ENCODE data around the gene DNAJB2. TPM values are rescaled to one million over a fixed set of nuclear protein-coding genes. Genes with fewer than 3 reads are reported as not detected.

The DNAJB2 gene
- total RNA-seq, 2 experiments from 2014 or later, result 49.9 to 58.7 TPM

- intact Hi-C loops (cut with micrococcal nuclease; ENCODE audit: unreplicated experiment), result no loop called here
- no peak for DNase-seq (ENCODE audit: low spot score)
- H3K9me3 ChIP-seq (ENCODE audit: low read length), result no peaks in the 10 kb centered on the region
- no peak for TF ChIP-seq EZH2phosphoT487 (IDR thresholded peaks at IDR 0.05; ENCODE audit: borderline replicate concordance, low read depth, low read length)
- TF ChIP-seq, protein P1, sequence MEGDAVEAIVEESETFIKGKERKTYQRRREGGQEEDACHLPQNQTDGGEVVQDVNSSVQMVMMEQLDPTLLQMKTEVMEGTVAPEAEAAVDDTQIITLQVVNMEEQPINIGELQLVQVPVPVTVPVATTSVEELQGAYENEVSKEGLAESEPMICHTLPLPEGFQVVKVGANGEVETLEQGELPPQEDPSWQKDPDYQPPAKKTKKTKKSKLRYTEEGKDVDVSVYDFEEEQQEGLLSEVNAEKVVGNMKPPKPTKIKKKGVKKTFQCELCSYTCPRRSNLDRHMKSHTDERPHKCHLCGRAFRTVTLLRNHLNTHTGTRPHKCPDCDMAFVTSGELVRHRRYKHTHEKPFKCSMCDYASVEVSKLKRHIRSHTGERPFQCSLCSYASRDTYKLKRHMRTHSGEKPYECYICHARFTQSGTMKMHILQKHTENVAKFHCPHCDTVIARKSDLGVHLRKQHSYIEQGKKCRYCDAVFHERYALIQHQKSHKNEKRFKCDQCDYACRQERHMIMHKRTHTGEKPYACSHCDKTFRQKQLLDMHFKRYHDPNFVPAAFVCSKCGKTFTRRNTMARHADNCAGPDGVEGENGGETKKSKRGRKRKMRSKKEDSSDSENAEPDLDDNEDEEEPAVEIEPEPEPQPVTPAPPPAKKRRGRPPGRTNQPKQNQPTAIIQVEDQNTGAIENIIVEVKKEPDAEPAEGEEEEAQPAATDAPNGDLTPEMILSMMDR (conservative IDR thresholded peaks at IDR 0.05; ENCODE audit: low read length), result no peak
- CTCF ChIA-PET (ENCODE audit: unreplicated experiment), result no interaction called here
- no peaks in the 10 kb centered on the region for H3K9me2 ChIP-seq (ENCODE audit: insufficient read depth, low read length)
- no peaks in the 10 kb centered on the region for H3K4me1 ChIP-seq (ENCODE audit: insufficient read depth, low read length, poor library complexity, severe bottlenecking)
- no peaks in the 10 kb centered on the region for H3K79me2 ChIP-seq (ENCODE audit: insufficient read depth, low read depth, low read length)
- no peak overlapping the region for H2AFZ ChIP-seq (ENCODE audit: low read length)
- no peaks in the 10 kb centered on the region for H3K36me3 ChIP-seq (ENCODE audit: insufficient read depth, low read length)
- H3K27ac ChIP-seq (ENCODE audit: low read depth, low read length, poor library complexity, severe bottlenecking), result no peak overlapping the region
- BruUV-seq (replicated peaks), result no TSS peak
- no peak overlapping the region for H3K4me2 ChIP-seq (ENCODE audit: low read length)
- POLR2A ChIA-PET, result interaction anchor here (0.6 to 1.1 kb wide), 2 partner anchors 11 to 834 kb away, joined by 3 read pairs; no protein-coding TSS in a partner anchor
- H3K4me3 ChIP-seq (ENCODE audit: low read depth, low read length, poor library complexity, severe bottlenecking), result no peak overlapping the region
- no peaks in the 10 kb centered on the region for H4K20me1 ChIP-seq (ENCODE audit: insufficient read depth, low read length)
Measured at GRCh38 chr2:219314804-219315468, 35.8 kb downstream of the DNAJB2 start.

DNA sequence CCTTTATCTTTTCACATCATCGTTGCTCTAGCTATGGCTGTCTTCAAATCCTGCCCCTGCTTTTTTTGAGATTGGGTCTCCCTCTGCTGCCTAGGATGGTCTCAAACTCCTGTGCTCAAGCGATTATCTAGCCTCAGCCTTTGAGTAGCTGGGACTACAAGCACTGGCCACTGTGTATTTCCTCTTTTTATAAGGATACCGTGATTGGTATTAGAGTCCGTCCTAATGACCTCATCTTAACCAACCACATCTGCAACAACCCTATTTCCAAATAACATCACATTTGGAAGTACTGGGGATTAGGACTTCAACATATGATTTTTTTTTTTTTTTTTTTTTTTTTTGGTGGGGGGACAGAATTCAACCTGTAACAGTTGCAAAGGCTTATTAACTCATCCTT lies 44.3 kb downstream of the DNAJB2 start:
- Histone ChIP-seq H3K36me3 (ENCODE audit: insufficient read depth, low read length) (no peaks in the 10 kb centered on the region), H3K27ac (ENCODE audit: low read depth, low read length, poor library complexity, severe bottlenecking) (no peak overlapping the region), H3K4me1 (ENCODE audit: insufficient read depth, low read length, poor library complexity, severe bottlenecking) (peaks cover 3% of the 10 kb centered on the region), H2AFZ (ENCODE audit: low read length) (no peak overlapping the region), H4K20me1 (ENCODE audit: insufficient read depth, low read length) (no peaks in the 10 kb centered on the region), H3K79me2 (ENCODE audit: insufficient read depth, low read depth, low read length) (no peaks in the 10 kb centered on the region), H3K9me2 (ENCODE audit: insufficient read depth, low read length) (no peaks in the 10 kb centered on the region), H3K9me3 (ENCODE audit: low read length) (no peaks in the 10 kb centered on the region), H3K4me2 (ENCODE audit: low read length) (no peak overlapping the region), H3K4me3 (ENCODE audit: low read depth, low read length, poor library complexity, severe bottlenecking) (no peak overlapping the region)
- DNase-seq (ENCODE audit: low spot score), result no peak
- intact Hi-C loops (cut with micrococcal nuclease; ENCODE audit: unreplicated experiment), result no loop called here
- no TSS peak for BruUV-seq (replicated peaks)
- no peak for TF ChIP-seq EZH2phosphoT487 (IDR thresholded peaks at IDR 0.05; ENCODE audit: borderline replicate concordance, low read depth, low read length)
- TF ChIP-seq, protein P1 (conservative IDR thresholded peaks at IDR 0.05; ENCODE audit: low read length), result no peak
- CTCF ChIA-PET (ENCODE audit: unreplicated experiment), result interaction anchor here (0.8 kb wide), 1 partner anchor 204 kb away, joined by 3 read pairs; no protein-coding TSS in a partner anchor
- POLR2A ChIA-PET, result interaction anchor here (0.7 kb wide), 1 partner anchor 200 kb away, joined by 3 read pairs; no protein-coding TSS in a partner anchor

- intact Hi-C loops (cut with micrococcal nuclease; ENCODE audit: unreplicated experiment), result no loop called here
- CTCF ChIA-PET (ENCODE audit: unreplicated experiment), result no interaction called here
Measured at GRCh38 chr2:219325136-219325535, 46.0 kb downstream of the DNAJB2 start.

More at GRCh38 chr2:219325136-219325535, 46.0 kb downstream of the DNAJB2 start:
- no peaks in the 10 kb centered on the region for H4K20me1 ChIP-seq (ENCODE audit: insufficient read depth, low read length)
- no peak overlapping the region for H3K4me3 ChIP-seq (ENCODE audit: low read depth, low read length, poor library complexity, severe bottlenecking)
- no peak overlapping the region for H2AFZ ChIP-seq (ENCODE audit: low read length)
- POLR2A ChIA-PET, result interaction anchor here (0.6 kb wide), 1 partner anchor 1751 kb away, joined by 3 read pairs; no protein-coding TSS in a partner anchor
- TF ChIP-seq, protein P1 (conservative IDR thresholded peaks at IDR 0.05; ENCODE audit: low read length), result no peak
- no peak for TF ChIP-seq EZH2phosphoT487 (IDR thresholded peaks at IDR 0.05; ENCODE audit: borderline replicate concordance, low read depth, low read length)
- no peak for DNase-seq (ENCODE audit: low spot score)
- H3K9me3 ChIP-seq (ENCODE audit: low read length), result no peaks in the 10 kb centered on the region
- H3K4me1 ChIP-seq (ENCODE audit: insufficient read depth, low read length, poor library complexity, severe bottlenecking), result peaks cover 3% of the 10 kb centered on the region
- no peaks in the 10 kb centered on the region for H3K36me3 ChIP-seq (ENCODE audit: insufficient read depth, low read length)
- no peaks in the 10 kb centered on the region for H3K79me2 ChIP-seq (ENCODE audit: insufficient read depth, low read depth, low read length)
- H3K9me2 ChIP-seq (ENCODE audit: insufficient read depth, low read length), result no peaks in the 10 kb centered on the region
- H3K4me2 ChIP-seq (ENCODE audit: low read length), result no peak overlapping the region
- no peak overlapping the region for H3K27ac ChIP-seq (ENCODE audit: low read depth, low read length, poor library complexity, severe bottlenecking)
- no TSS peak for BruUV-seq (replicated peaks)

Measured in OCI-LY7 (cell line).